Astrocyte (in vitro differentiated cells and primary cell): ENCODE measurements around the gene GPC5. TPM values are rescaled to one million over a fixed set of nuclear protein-coding genes. Genes with fewer than 3 reads are reported as not detected.
A peak's percentile ranks its signal among the peaks of the same experiment; 100 is the strongest.

Experiments
- DNase-seq: peaks from one replicate; pipeline ENCODE4 v3.0.0-alpha.2; 2010; ENCODE audit warnings: low read depth
- FAIRE-seq: peaks from 2 replicates; lab custom pipeline; 2011; peaks lifted over from hg19 to GRCh38; lab: Jason Lieb, UNC
- H2AFZ ChIP-seq: 2 replicates; pipeline ENCODE4 v1.6.0; 2012; ENCODE audit warnings: low read depth, low read length, inconsistent platforms
- H3K27ac ChIP-seq: 2 replicates; pipeline ENCODE4 v1.5.1; 2011; ENCODE audit warnings: low read depth, low read length, inconsistent platforms
- H3K27me3 ChIP-seq: 2 replicates; pipeline ENCODE4 v1.6.0; 2011; ENCODE audit warnings: low read length, inconsistent platforms; ENCODE audit not compliant: insufficient read depth
- H3K36me3 ChIP-seq: 2 replicates; pipeline ENCODE4 v1.5.1; 2011; ENCODE audit warnings: low read length, inconsistent platforms; ENCODE audit not compliant: insufficient read depth
- H3K4me1 ChIP-seq: 2 replicates; pipeline ENCODE4 v1.5.1; 2011; ENCODE audit warnings: low read length, inconsistent platforms; ENCODE audit not compliant: insufficient read depth
- H3K4me2 ChIP-seq: 2 replicates; pipeline ENCODE4 v1.6.0; 2012; ENCODE audit warnings: low read length, inconsistent platforms
- H3K4me3 ChIP-seq: 2 replicates; pipeline ENCODE4 v1.5.1; 2011; ENCODE audit warnings: low read depth, mild to moderate bottlenecking, low read length, inconsistent platforms; ENCODE audit not compliant: insufficient read depth
- H3K79me2 ChIP-seq: 2 replicates; pipeline ENCODE4 v1.6.0; 2012; ENCODE audit warnings: mild to moderate bottlenecking, low read length, inconsistent platforms; ENCODE audit not compliant: insufficient read depth
- H3K9ac ChIP-seq: 2 replicates; pipeline ENCODE4 v1.6.0; 2012; ENCODE audit warnings: mild to moderate bottlenecking, low read length, inconsistent platforms
- H3K9me3 ChIP-seq: 2 replicates; pipeline ENCODE4 v1.5.1; 2012; ENCODE audit warnings: low read depth, mild to moderate bottlenecking, low read length, inconsistent platforms; ENCODE audit not compliant: insufficient read depth
- H4K20me1 ChIP-seq: 2 replicates; pipeline ENCODE4 v1.6.0; 2012; ENCODE audit warnings: low read length, inconsistent platforms; ENCODE audit not compliant: insufficient read depth
- H3K27ac Mint-ChIP-seq: one replicate; pipeline ENCODE4 v1.8.0; 2021; ENCODE audit warnings: mild to moderate bottlenecking, mixed read lengths; ENCODE audit not compliant: unreplicated experiment
- H3K27me3 Mint-ChIP-seq: one replicate; pipeline ENCODE4 v1.8.0; 2021; ENCODE audit warnings: low read depth, mixed read lengths; ENCODE audit not compliant: unreplicated experiment
- H3K36me3 Mint-ChIP-seq: one replicate; pipeline ENCODE4 v1.8.0; 2021; ENCODE audit warnings: low read depth, mixed read lengths; ENCODE audit not compliant: unreplicated experiment
- H3K4me1 Mint-ChIP-seq: one replicate; pipeline ENCODE4 v1.8.0; 2021; ENCODE audit warnings: low read depth, mixed read lengths; ENCODE audit not compliant: unreplicated experiment
- H3K4me3 Mint-ChIP-seq: one replicate; pipeline ENCODE4 v1.8.0; 2021; ENCODE audit warnings: mild to moderate bottlenecking, moderate library complexity, mixed read lengths; ENCODE audit not compliant: unreplicated experiment
- H3K9me3 Mint-ChIP-seq: one replicate; pipeline ENCODE4 v1.8.0; 2021; ENCODE audit warnings: mild to moderate bottlenecking, mixed read lengths; ENCODE audit not compliant: unreplicated experiment
- EZH2 ChIP-seq: IDR thresholded peaks from 2 replicates; pipeline ENCODE4 v1.6.1; 2012; ENCODE audit warnings: mild to moderate bottlenecking, low read length, inconsistent platforms; ENCODE audit not compliant: insufficient read depth
- total RNA-seq: library from RNA; stranded (reverse); gene quantifications from 2 replicates; pipeline ENCODE4 v1.2.1, GENCODE V29; 2021
- TF ChIP-seq, protein P1 (sequence below): IDR thresholded peaks from 2 replicates; pipeline ENCODE4 v1.5.1; 2011; ENCODE audit warnings: low read depth, mild to moderate bottlenecking, inconsistent platforms, low read length, moderate library complexity; ENCODE audit not compliant: insufficient read depth

The GPC5 gene
- total RNA-seq, 1 donor from 2014 or later = 1.1 TPM

GRCh38 chr13:92362717-92363116 is 964.3 kb downstream of the GPC5 start:
- H3K9me3 Mint-ChIP-seq = peaks cover 7% of the 10 kb centered on the region
- H3K4me3 Mint-ChIP-seq = no peak overlapping the region
- H3K4me2 ChIP-seq = no peak overlapping the region
- DNase-seq (peak; percentile 58), FAIRE-seq (no peak)
- H3K27me3 ChIP-seq = no peaks in the 10 kb centered on the region
- H3K27me3 Mint-ChIP-seq = no peaks in the 10 kb centered on the region
- TF ChIP-seq, protein P1, sequence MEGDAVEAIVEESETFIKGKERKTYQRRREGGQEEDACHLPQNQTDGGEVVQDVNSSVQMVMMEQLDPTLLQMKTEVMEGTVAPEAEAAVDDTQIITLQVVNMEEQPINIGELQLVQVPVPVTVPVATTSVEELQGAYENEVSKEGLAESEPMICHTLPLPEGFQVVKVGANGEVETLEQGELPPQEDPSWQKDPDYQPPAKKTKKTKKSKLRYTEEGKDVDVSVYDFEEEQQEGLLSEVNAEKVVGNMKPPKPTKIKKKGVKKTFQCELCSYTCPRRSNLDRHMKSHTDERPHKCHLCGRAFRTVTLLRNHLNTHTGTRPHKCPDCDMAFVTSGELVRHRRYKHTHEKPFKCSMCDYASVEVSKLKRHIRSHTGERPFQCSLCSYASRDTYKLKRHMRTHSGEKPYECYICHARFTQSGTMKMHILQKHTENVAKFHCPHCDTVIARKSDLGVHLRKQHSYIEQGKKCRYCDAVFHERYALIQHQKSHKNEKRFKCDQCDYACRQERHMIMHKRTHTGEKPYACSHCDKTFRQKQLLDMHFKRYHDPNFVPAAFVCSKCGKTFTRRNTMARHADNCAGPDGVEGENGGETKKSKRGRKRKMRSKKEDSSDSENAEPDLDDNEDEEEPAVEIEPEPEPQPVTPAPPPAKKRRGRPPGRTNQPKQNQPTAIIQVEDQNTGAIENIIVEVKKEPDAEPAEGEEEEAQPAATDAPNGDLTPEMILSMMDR = no peak
- TF ChIP-seq EZH2 = no peak
- no peak overlapping the region for H3K4me3 ChIP-seq
- no peak overlapping the region for H2AFZ ChIP-seq
- H3K4me1 ChIP-seq = no peaks in the 10 kb centered on the region
- no peak overlapping the region for H3K27ac Mint-ChIP-seq
- no peaks in the 10 kb centered on the region for H4K20me1 ChIP-seq
- H3K9ac ChIP-seq = no peak overlapping the region
- no peaks in the 10 kb centered on the region for H3K79me2 ChIP-seq
- no peaks in the 10 kb centered on the region for H3K4me1 Mint-ChIP-seq
- no peak overlapping the region for H3K27ac ChIP-seq
- no peaks in the 10 kb centered on the region for H3K36me3 ChIP-seq
- no peaks in the 10 kb centered on the region for H3K36me3 Mint-ChIP-seq
- H3K9me3 ChIP-seq = no peaks in the 10 kb centered on the region

DNA sequence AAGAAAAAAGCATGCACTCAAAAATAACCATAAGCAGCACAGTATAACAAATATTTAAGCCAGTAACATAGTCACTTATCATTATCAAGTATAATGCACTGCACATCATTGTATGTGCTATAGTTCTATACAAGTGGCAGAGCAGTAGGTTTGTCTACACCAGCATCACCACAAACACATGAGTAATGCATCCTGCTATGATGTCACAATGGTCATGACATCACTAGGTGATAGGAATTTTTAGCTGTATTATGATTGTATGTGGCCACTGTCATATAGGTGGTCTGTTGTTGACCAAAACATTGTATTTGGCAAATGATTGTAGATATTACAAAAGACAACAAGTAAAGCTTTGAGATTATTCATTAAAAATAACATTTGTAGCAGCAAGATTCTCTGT is 967.5 kb downstream of the GPC5 start:
- Histone ChIP-seq H3K9ac (no peak overlapping the region), H3K27me3 (no peaks in the 10 kb centered on the region), H3K79me2 (no peaks in the 10 kb centered on the region), H3K27ac (no peak overlapping the region), H3K4me2 (no peak overlapping the region), H3K4me1 (no peaks in the 10 kb centered on the region), H3K4me3 (no peak overlapping the region), H3K36me3 (no peaks in the 10 kb centered on the region), H3K9me3 (no peaks in the 10 kb centered on the region), H2AFZ (no peak overlapping the region), H4K20me1 (no peaks in the 10 kb centered on the region)
- Mint-ChIP-seq H3K4me1 (no peaks in the 10 kb centered on the region), H3K36me3 (no peaks in the 10 kb centered on the region), H3K27ac (no peak overlapping the region), H3K9me3 (peaks cover 1% of the 10 kb centered on the region), H3K27me3 (no peaks in the 10 kb centered on the region), H3K4me3 (no peak overlapping the region)
- DNase-seq (no peak), FAIRE-seq (no peak)
- TF ChIP-seq EZH2 = no peak
- TF ChIP-seq, protein P1 = no peak

- no peaks in the 10 kb centered on the region for H4K20me1 ChIP-seq
- no peaks in the 10 kb centered on the region for H3K9me3 ChIP-seq
- Mint-ChIP-seq H3K27me3 (no peaks in the 10 kb centered on the region), H3K4me3 (no peak overlapping the region), H3K36me3 (no peaks in the 10 kb centered on the region), H3K9me3 (peaks cover 3% of the 10 kb centered on the region), H3K27ac (no peak overlapping the region), H3K4me1 (peaks cover 5% of the 10 kb centered on the region)
- H3K4me1 ChIP-seq = no peaks in the 10 kb centered on the region
- H3K4me3 ChIP-seq = no peak overlapping the region
- DNase-seq = no peak
- no peaks in the 10 kb centered on the region for H3K79me2 ChIP-seq
- H2AFZ ChIP-seq = no peak overlapping the region
- no peak overlapping the region for H3K27ac ChIP-seq
- no peak overlapping the region for H3K4me2 ChIP-seq
- TF ChIP-seq, protein P1 = no peak
- no peak for TF ChIP-seq EZH2
- H3K9ac ChIP-seq = no peak overlapping the region
- no peaks in the 10 kb centered on the region for H3K36me3 ChIP-seq
- FAIRE-seq = no peak
- no peaks in the 10 kb centered on the region for H3K27me3 ChIP-seq
These were observed 979.0 kb downstream of the GPC5 start for GRCh38 chr13:92377396-92377795.
